ENCODE results near the gene EWSR1. TPM values are rescaled to one million over a fixed set of nuclear protein-coding genes. Genes with fewer than 3 reads are reported as not detected.
"Not testable (repeated sequence)": the region's sequence is repeated elsewhere in the genome, so short reads cannot be mapped to it uniquely, and the experiment has no call there.

EWSR1 gene
- total and polyA plus RNA-seq, 2 of the 4 experiments (the other 2 are of a cell fraction), result 243 to 518 TPM

GRCh38 chr22:29344137-29344536 lies 76.1 kb downstream of the EWSR1 start:
- Histone ChIP-seq H4K20me1 (ENCODE audit: insufficient read depth, low read length) (peaks cover 11% of the 10 kb centered on the region; the same call in 1 of the 2 replicates), H2AFZ (replicated peaks; ENCODE audit: low read length, poor library complexity) (no peak overlapping the region), H3K18ac (ENCODE audit: low read depth, low read length) (no peak overlapping the region), H3K4ac (ENCODE audit: low read depth, low read length) (no peak overlapping the region), H3K27ac (ENCODE audit: insufficient read depth, low read length) (no peak overlapping the region), H3K23ac (ENCODE audit: low read depth, low read length) (no peak overlapping the region), H2AK9ac (replicated peaks; ENCODE audit: low read depth, low read length, poor library complexity) (no peak overlapping the region), H3K4me3 (ENCODE audit: insufficient read depth, low read depth, low read length) (no peak overlapping the region), H2BK15ac (ENCODE audit: low read depth, low read length) (no peak overlapping the region), H3K9ac (ENCODE audit: low read depth, low read length) (no peak overlapping the region), H3K9me1 (ENCODE audit: insufficient read depth, low read length) (no peaks in the 10 kb centered on the region), H2BK20ac (ENCODE audit: low read depth, low read length) (no peak overlapping the region), H2BK120ac (ENCODE audit: low read depth, low read length) (no peak overlapping the region), H3K4me2 (ENCODE audit: low read depth, low read length) (no peak overlapping the region), H3K56ac (ENCODE audit: extremely low read depth, insufficient read depth, low read length) (no peak overlapping the region), H2BK5ac (ENCODE audit: low read depth, low read length, poor library complexity, severe bottlenecking) (no peak overlapping the region), H2AK5ac (ENCODE audit: low read depth, low read length) (no peak overlapping the region), H4K5ac (ENCODE audit: low read depth, low read length) (no peak overlapping the region), H3K4me1 (ENCODE audit: control insufficient read depth, insufficient read depth, low read length) (no peaks in the 10 kb centered on the region), H3K79me1 (ENCODE audit: low read depth in 1 of 2, low read length in 2 of 2) (no peaks in the 10 kb centered on the region), H4K91ac (ENCODE audit: insufficient read depth, low read depth, low read length) (no peak overlapping the region), H4K8ac (ENCODE audit: low read depth in 2 of 2, low read length in 2 of 2) (no peak overlapping the region), H3K27me3 (ENCODE audit: control insufficient read depth, insufficient read depth, low read length) (no peaks in the 10 kb centered on the region), H3K14ac (replicated peaks; ENCODE audit: low read depth, low read length) (no peak overlapping the region), H3K36me3 (ENCODE audit: control insufficient read depth, insufficient read depth, low read length) (peaks cover 50% of the 10 kb centered on the region), H3K9me3 (ENCODE audit: control insufficient read depth, insufficient read depth, low read length) (no peaks in the 10 kb centered on the region)
- 40% methylated on average over 1 of the region's 5 CpGs; no CpG with 5 or more reads in 1 of the 2 experiments for WGBS, 2 experiments (ENCODE audit: extremely low coverage in 2 of 2, insufficient read length in 1 of 2)
- in situ Hi-C loops (cut with MboI; ENCODE audit: low sequenced_read_pairs), result no loop called here
- no TSS peak for BruUV-seq (replicated peaks)
- CTCF ChIA-PET, result interaction anchor here (0.6 kb wide), 1 partner anchor 141 kb away, joined by 3 read pairs; no protein-coding TSS in a partner anchor
- dilution Hi-C loops (cut with HindIII; ENCODE audit: low sequenced_read_pairs, unreplicated experiment), result no loop called here
- no peak for TF ChIP-seq RFX5 (IDR thresholded peaks at IDR 0.05; ENCODE audit: low read depth, low read length)
- POLR2A ChIA-PET (ENCODE audit: unreplicated experiment), result no interaction called here
- peak; percentile 33 for ATAC-seq (ENCODE audit: low read depth)
- intact Hi-C loops (cut with micrococcal nuclease), result no loop called here
- peak; percentile 79 for DNase-seq

DNA sequence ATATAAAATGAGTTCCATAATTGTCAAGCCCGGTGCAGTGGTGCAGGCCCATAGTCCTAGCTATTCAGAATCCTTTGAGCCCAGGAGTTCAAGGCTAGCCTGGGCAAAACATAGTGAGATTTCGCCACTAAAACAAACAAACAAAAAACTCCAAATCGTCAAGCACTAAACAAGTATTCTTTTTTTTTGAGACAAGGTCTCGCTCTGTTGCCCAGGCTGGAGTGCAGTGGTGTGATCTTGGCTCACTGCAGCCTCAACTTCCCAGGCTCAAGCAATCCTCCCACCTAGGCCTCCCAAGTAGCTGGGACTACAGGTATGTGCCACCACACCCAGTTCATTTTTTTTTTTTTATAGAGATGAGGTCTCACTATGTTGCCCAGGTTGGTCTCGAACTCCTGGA lies 76.8 kb downstream of the EWSR1 start:
- H4K8ac ChIP-seq (ENCODE audit: low read depth in 2 of 2, low read length in 2 of 2); H2AK5ac ChIP-seq (ENCODE audit: low read depth, low read length); H3K18ac ChIP-seq (ENCODE audit: low read depth, low read length); H3K79me1 ChIP-seq (ENCODE audit: low read depth in 1 of 2, low read length in 2 of 2); DNase-seq; POLR2A ChIA-PET (ENCODE audit: unreplicated experiment); H2AK9ac ChIP-seq (replicated peaks; ENCODE audit: low read depth, low read length, poor library complexity); in situ Hi-C loops (cut with MboI; ENCODE audit: low sequenced_read_pairs); intact Hi-C loops (cut with micrococcal nuclease); H3K56ac ChIP-seq (ENCODE audit: extremely low read depth, insufficient read depth, low read length); H3K4me1 ChIP-seq (ENCODE audit: control insufficient read depth, insufficient read depth, low read length); ATAC-seq (ENCODE audit: low read depth); H2BK120ac ChIP-seq (ENCODE audit: low read depth, low read length); H2BK5ac ChIP-seq (ENCODE audit: low read depth, low read length, poor library complexity, severe bottlenecking); H4K91ac ChIP-seq (ENCODE audit: insufficient read depth, low read depth, low read length); H2BK20ac ChIP-seq (ENCODE audit: low read depth, low read length); H3K27ac ChIP-seq (ENCODE audit: insufficient read depth, low read length); H3K9me3 ChIP-seq (ENCODE audit: control insufficient read depth, insufficient read depth, low read length); H3K9ac ChIP-seq (ENCODE audit: low read depth, low read length); dilution Hi-C loops (cut with HindIII; ENCODE audit: low sequenced_read_pairs, unreplicated experiment); H4K5ac ChIP-seq (ENCODE audit: low read depth, low read length); H3K14ac ChIP-seq (replicated peaks; ENCODE audit: low read depth, low read length); H3K23ac ChIP-seq (ENCODE audit: low read depth, low read length); H3K4ac ChIP-seq (ENCODE audit: low read depth, low read length); H3K27me3 ChIP-seq (ENCODE audit: control insufficient read depth, insufficient read depth, low read length); H3K9me1 ChIP-seq (ENCODE audit: insufficient read depth, low read length); H3K4me3 ChIP-seq (ENCODE audit: insufficient read depth, low read depth, low read length); H2AFZ ChIP-seq (replicated peaks; ENCODE audit: low read length, poor library complexity); H3K4me2 ChIP-seq (ENCODE audit: low read depth, low read length); H2BK15ac ChIP-seq (ENCODE audit: low read depth, low read length); BruUV-seq (replicated peaks): not testable (repeated sequence)
- Histone ChIP-seq H4K20me1 (ENCODE audit: insufficient read depth, low read length) (peaks cover 11% of the 10 kb centered on the region; the same call in 1 of the 2 replicates), H3K36me3 (ENCODE audit: control insufficient read depth, insufficient read depth, low read length) (peaks cover 50% of the 10 kb centered on the region)
- CTCF ChIA-PET, result interaction anchor here (0.6 kb wide), 1 partner anchor 69 kb away, joined by 4 read pairs; no protein-coding TSS in a partner anchor
- 100% methylated on average over 1 of the region's 5 CpGs; no CpG with 5 or more reads in 1 of the 2 experiments for WGBS, 2 experiments (ENCODE audit: extremely low coverage in 2 of 2, insufficient read length in 1 of 2)

Measured in IMR-90 (cell line).